Measurements from ENCODE around the gene CTU2. TPM values are rescaled to one million over a fixed set of nuclear protein-coding genes. Genes with fewer than 3 reads are reported as not detected.

CTU2 gene
- total RNA-seq, 1 donor from 2014 or later: 20.6 TPM

GRCh38 chr16:88681709-88682451 lies 24.4 kb upstream of the CTU2 start:
- DNase-seq (ENCODE audit: extremely low spot score, unreplicated experiment): no peak
- no peak for TF ChIP-seq CTCF (IDR thresholded peaks at IDR 0.05)
- no peak overlapping the region for H3K4me3 Mint-ChIP-seq (ENCODE audit: unreplicated experiment)
- peaks cover 2% of the 10 kb centered on the region for H3K4me1 Mint-ChIP-seq (ENCODE audit: unreplicated experiment)
- no peak overlapping the region for H3K27ac Mint-ChIP-seq (ENCODE audit: unreplicated experiment)
- H3K36me3 Mint-ChIP-seq (ENCODE audit: unreplicated experiment): no peaks in the 10 kb centered on the region
- H3K27me3 Mint-ChIP-seq (ENCODE audit: unreplicated experiment): peaks cover 21% of the 10 kb centered on the region
- no peaks in the 10 kb centered on the region for H3K9me3 Mint-ChIP-seq (ENCODE audit: unreplicated experiment)

- no peak for DNase-seq (ENCODE audit: extremely low spot score, unreplicated experiment)
- H3K27ac Mint-ChIP-seq (ENCODE audit: unreplicated experiment): no peak overlapping the region
- H3K9me3 Mint-ChIP-seq (ENCODE audit: unreplicated experiment): no peaks in the 10 kb centered on the region
- no peak for TF ChIP-seq CTCF (IDR thresholded peaks at IDR 0.05)
- H3K4me3 Mint-ChIP-seq (ENCODE audit: unreplicated experiment): no peak overlapping the region
- peaks cover 38% of the 10 kb centered on the region for H3K27me3 Mint-ChIP-seq (ENCODE audit: unreplicated experiment)
- H3K36me3 Mint-ChIP-seq (ENCODE audit: unreplicated experiment): no peaks in the 10 kb centered on the region
- peaks cover 2% of the 10 kb centered on the region for H3K4me1 Mint-ChIP-seq (ENCODE audit: unreplicated experiment)
These were observed 21.6 kb upstream of the CTU2 start for GRCh38 chr16:88684569-88685155.

GRCh38 chr16:88685156-88686061 lies 20.9 kb upstream of the CTU2 start:
- Mint-ChIP-seq H3K36me3 (ENCODE audit: unreplicated experiment) (no peaks in the 10 kb centered on the region), H3K27me3 (ENCODE audit: unreplicated experiment) (peaks cover 39% of the 10 kb centered on the region), H3K9me3 (ENCODE audit: unreplicated experiment) (no peaks in the 10 kb centered on the region), H3K4me1 (ENCODE audit: unreplicated experiment) (peaks cover 2% of the 10 kb centered on the region), H3K4me3 (ENCODE audit: unreplicated experiment) (no peak overlapping the region), H3K27ac (ENCODE audit: unreplicated experiment) (no peak overlapping the region)
- peak; percentile 62 for TF ChIP-seq CTCF (IDR thresholded peaks at IDR 0.05)
- DNase-seq (ENCODE audit: extremely low spot score, unreplicated experiment): no peak

- Mint-ChIP-seq H3K36me3 (ENCODE audit: unreplicated experiment) (no peaks in the 10 kb centered on the region), H3K4me1 (ENCODE audit: unreplicated experiment) (peaks cover 2% of the 10 kb centered on the region), H3K4me3 (ENCODE audit: unreplicated experiment) (peak overlapping the region; percentile 61), H3K27ac (ENCODE audit: unreplicated experiment) (no peak overlapping the region), H3K9me3 (ENCODE audit: unreplicated experiment) (no peaks in the 10 kb centered on the region), H3K27me3 (ENCODE audit: unreplicated experiment) (peaks cover 44% of the 10 kb centered on the region)
- no peak for DNase-seq (ENCODE audit: extremely low spot score, unreplicated experiment)
- no peak for TF ChIP-seq CTCF (IDR thresholded peaks at IDR 0.05)
These were observed 20.3 kb upstream of the CTU2 start for GRCh38 chr16:88686062-88686438.

Measured in osteocyte (in vitro differentiated cells).